Endothelial cell of umbilical vein (primary cell): ENCODE results near the gene PEMT. TPM values are rescaled to one million over a fixed set of nuclear protein-coding genes. Genes with fewer than 3 reads are reported as not detected.

Source experiments
- BruUV-seq: library from RNA; stranded (reverse); fragments of 400-500 nt; replicated peaks from 2 replicates; lab custom pipeline; 2021; lab: Mats Ljungman, UMichigan
- CTCF ChIA-PET: fragments of 300-600, 350-600 bp; sonication (Branson Sonifier 250); formaldehyde crosslinking; loops from one replicate; lab custom pipeline; 2021; ENCODE audit warnings: antibody characterized with exemption, inconsistent platforms; lab: Charles Lee
- POLR2A ChIA-PET: fragments of 300-600, 350-600 bp; sonication (Branson Sonifier 250); formaldehyde crosslinking; loops from one replicate; lab custom pipeline; 2021; ENCODE audit warnings: antibody characterized with exemption, inconsistent platforms; lab: Charles Lee
- DNase-seq: peaks from one replicate; pipeline ENCODE4 v3.0.0-alpha.2; 2011; ENCODE audit warnings: low read depth, low spot score
- FAIRE-seq: peaks from 2 replicates; lab custom pipeline; 2011; peaks lifted over from hg19 to GRCh38; lab: Jason Lieb, UNC
- H2AFZ ChIP-seq: 2 replicates; pipeline ENCODE4 v1.6.0; 2012; ENCODE audit warnings: low read depth, low read length, control low read depth, inconsistent platforms
- H3K27ac ChIP-seq: 2 replicates; pipeline ENCODE4 v1.5.1; 2011; ENCODE audit warnings: low read depth, mild to moderate bottlenecking, control low read depth, low read length, moderate library complexity; ENCODE audit not compliant: insufficient read depth
- H3K27me3 ChIP-seq, 2 experiments: 2 replicates each; pipeline versions ENCODE4 v1.6.0 to v1.6.1; 2011; ENCODE audit warnings: low read length in 2 of 2, mixed read lengths in 1 of 2; ENCODE audit not compliant: control insufficient read depth in 2 of 2, insufficient read depth in 2 of 2
- H3K36me3 ChIP-seq, 2 experiments: 2 replicates in 1 of 2; 3 replicates in 1 of 2; pipeline ENCODE4 v1.5.1; 2011; ENCODE audit warnings: low read length in 2 of 2, mild to moderate bottlenecking in 1 of 2, moderate library complexity in 1 of 2; ENCODE audit not compliant: control insufficient read depth in 2 of 2, insufficient read depth in 2 of 2; ENCODE audit errors: extremely low read depth in 1 of 2
- H3K4me1 ChIP-seq: 3 replicates; pipeline ENCODE4 v1.5.1; 2011; ENCODE audit warnings: mild to moderate bottlenecking, low read length; ENCODE audit not compliant: control insufficient read depth, insufficient read depth; ENCODE audit errors: extremely low read depth
- H3K4me2 ChIP-seq: 2 replicates; pipeline ENCODE4 v1.6.1; 2011; ENCODE audit warnings: low read length, control low read depth, mixed read lengths; ENCODE audit not compliant: insufficient read depth
- H3K4me3 ChIP-seq, 3 experiments: fragments of 200-600 bp in 1 of 3; sonication (generic), shearing (Covaris generic) in 1 of 3; replicated peaks in 1 of 3; 2 replicates each; pipeline ENCODE4 v1.5.1; 2011 to 2016; ENCODE audit warnings: control low read depth in 3 of 3, low read length in 3 of 3, mild to moderate bottlenecking in 2 of 3, inconsistent platforms in 1 of 3, low read depth in 1 of 3, moderate library complexity in 1 of 3; ENCODE audit not compliant: insufficient read depth in 1 of 3
- H3K79me2 ChIP-seq: 2 replicates; pipeline ENCODE4 v1.6.0; 2012; ENCODE audit warnings: low read length, inconsistent platforms; ENCODE audit not compliant: control insufficient read depth, insufficient read depth
- H3K9ac ChIP-seq: replicated peaks from 2 replicates; pipeline ENCODE3; 2011; ENCODE audit warnings: low read length, control low read depth; ENCODE audit not compliant: insufficient read depth; ENCODE audit errors: extremely low read depth
- H3K9me1 ChIP-seq: replicated peaks from 3 replicates; pipeline ENCODE4 v1.6.0; 2011; ENCODE audit warnings: mild to moderate bottlenecking, low read length; ENCODE audit not compliant: control insufficient read depth, insufficient read depth; ENCODE audit errors: extremely low read depth
- H3K9me3 ChIP-seq: replicated peaks from 2 replicates; pipeline ENCODE4 v1.5.1; 2012; ENCODE audit warnings: low read length, inconsistent platforms; ENCODE audit not compliant: control insufficient read depth, insufficient read depth
- H4K20me1 ChIP-seq: replicated peaks from 2 replicates; pipeline ENCODE3; 2011; ENCODE audit warnings: mild to moderate bottlenecking, low read length; ENCODE audit not compliant: control insufficient read depth, insufficient read depth; ENCODE audit errors: extremely low read depth
- EZH2 ChIP-seq: IDR thresholded peaks from 2 replicates; pipeline ENCODE4 v1.6.1; 2012; ENCODE audit warnings: borderline replicate concordance, low read depth, mild to moderate bottlenecking, moderate library complexity, low read length, inconsistent platforms; ENCODE audit not compliant: severe bottlenecking
- FOS ChIP-seq: IDR thresholded peaks from 2 replicates; pipeline ENCODE4 v1.6.1; 2011; ENCODE audit warnings: mild to moderate bottlenecking, low read length, moderate library complexity, borderline replicate concordance; ENCODE audit not compliant: insufficient read depth
- JUN ChIP-seq: IDR thresholded peaks from 2 replicates; pipeline ENCODE4 v1.6.1; 2011; ENCODE audit warnings: borderline replicate concordance, low read depth; ENCODE audit not compliant: insufficient read length, insufficient read depth
- MYC ChIP-seq: IDR thresholded peaks from one replicate; pipeline ENCODE4 v1.6.1; 2011; ENCODE audit warnings: mild to moderate bottlenecking, low read depth, low read length
- POLR2A ChIP-seq: IDR thresholded peaks from 2 replicates; pipeline ENCODE4 v1.6.1; 2012; ENCODE audit warnings: low read depth, mild to moderate bottlenecking, control low read depth, low read length
- POLR2AphosphoS5 ChIP-seq: IDR thresholded peaks from 2 replicates; pipeline ENCODE4 v1.6.1; 2012; ENCODE audit warnings: low read depth, mild to moderate bottlenecking, control low read depth, low read length, moderate library complexity; ENCODE audit not compliant: insufficient read depth
- dilution Hi-C: fragments of 300-500 bp; cut with MboI; formaldehyde crosslinking; loops from one replicate; pipeline ENCODE4 v1.15.0; 2019; ENCODE audit warnings: low sequenced_read_pairs; ENCODE audit not compliant: extremely low pct_ligation_motif_present
- intact Hi-C: fragments of 100-400 bp; cut with micrococcal nuclease; formaldehyde crosslinking; loops from one replicate; pipeline ENCODE4 v1.10.0; 2022
- polyA plus RNA-seq, 4 experiments: library from polyadenylated mRNA; depleted of rRNA in 3 of 4; stranded (reverse) in 3 of 4; unstranded in 1 of 4; fragments of >200 nt; gene quantifications; 2 replicates each; pipeline versions ENCODE4 v1.2.1 to v1.2.3, GENCODE V29; 2011 to 2012; ENCODE audit warnings: missing spikeins in 1 of 4
- total RNA-seq: library from RNA; stranded (reverse); gene quantifications from 2 replicates; pipeline ENCODE4 v1.2.3, GENCODE V29; 2021
- TF ChIP-seq, protein P1 (sequence below), 2 donors: IDR thresholded peaks; 1 replicate in 1 of 2; 2 replicates in 1 of 2; pipeline ENCODE4 v1.5.1; 2011; ENCODE audit warnings: low read length in 2 of 2, mild to moderate bottlenecking in 2 of 2, moderate library complexity in 2 of 2, control low read depth in 1 of 2, inconsistent platforms in 1 of 2, low read depth in 1 of 2; ENCODE audit not compliant: insufficient read depth in 1 of 2; ENCODE audit errors: extremely low read depth in 1 of 2
- TF ChIP-seq, protein P2 (sequence below): IDR thresholded peaks from 2 replicates; pipeline ENCODE4 v1.6.1; 2011; ENCODE audit not compliant: insufficient read depth, insufficient read length

The PEMT gene
- total and polyA plus RNA-seq, 2 donors (not counting 3 experiments of a cell fraction or from before 2014, with no cell fraction given): 35.1 to 58.4 TPM

DNA sequence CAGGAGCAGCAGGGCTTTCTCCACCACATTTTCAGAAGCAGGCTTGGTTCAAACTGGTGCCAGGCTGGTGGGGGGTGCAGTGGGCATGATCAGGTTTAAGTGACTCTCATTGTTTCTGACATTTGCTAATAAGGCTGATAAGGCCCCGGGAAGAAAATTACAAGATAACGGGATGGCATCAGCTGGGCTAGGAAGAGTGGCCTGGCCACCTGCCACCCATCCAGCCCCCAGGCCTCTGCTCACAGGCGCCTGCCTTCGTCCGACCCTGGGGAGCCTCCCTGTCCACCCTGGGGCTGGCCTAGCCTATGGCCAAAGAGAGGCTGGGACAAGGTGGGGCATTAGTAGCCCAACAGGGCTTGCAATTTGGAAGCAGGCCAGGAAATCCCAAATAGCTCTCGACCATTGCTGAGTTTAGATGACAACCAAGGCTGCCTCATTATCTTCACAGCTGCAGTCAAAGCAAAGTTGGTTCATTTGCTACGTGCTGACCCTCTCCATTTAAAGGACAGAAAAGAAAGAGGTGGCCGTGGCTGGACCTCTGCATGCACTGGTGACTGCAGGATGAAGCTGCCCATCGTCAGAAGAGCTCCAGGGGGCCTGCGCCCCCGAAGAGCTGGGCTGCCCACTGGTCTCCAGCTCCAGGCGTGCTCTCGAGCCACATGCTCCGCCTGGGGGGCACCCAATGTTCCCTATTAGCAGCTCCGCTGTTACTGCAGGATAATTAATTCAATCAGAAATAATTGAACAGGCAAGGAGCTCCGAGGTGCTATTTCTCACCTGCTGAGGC, 44.9 kb downstream of the PEMT start:
- Histone ChIP-seq H3K4me2 (no peak overlapping the region), H3K27ac (no peak overlapping the region), H2AFZ (no peak overlapping the region), H3K9me1 (no peaks in the 10 kb centered on the region), H3K4me3 (no peak overlapping the region), H3K79me2 (no peaks in the 10 kb centered on the region), H3K36me3 (no peaks in the 10 kb centered on the region), H3K9ac (no peak overlapping the region), H4K20me1 (no peaks in the 10 kb centered on the region), H3K9me3 (no peaks in the 10 kb centered on the region), H3K27me3 (no peaks in the 10 kb centered on the region), H3K4me1 (no peaks in the 10 kb centered on the region)
- POLR2A ChIA-PET: interaction anchor here (0.8 kb wide), 1 partner anchor 50 kb away, joined by 3 read pairs; no protein-coding TSS in a partner anchor
- FAIRE-seq: no peak
- intact Hi-C loops: no loop called here
- no peak for DNase-seq
- CTCF ChIA-PET: interaction anchor here (0.5 to 1.3 kb wide), 3 partner anchors 22 to 40 kb away, joined by 3 to 4 read pairs (median 3); no protein-coding TSS in a partner anchor
- dilution Hi-C loops: no loop called here
- BruUV-seq: no TSS peak
- TF ChIP-seq, protein P1, sequence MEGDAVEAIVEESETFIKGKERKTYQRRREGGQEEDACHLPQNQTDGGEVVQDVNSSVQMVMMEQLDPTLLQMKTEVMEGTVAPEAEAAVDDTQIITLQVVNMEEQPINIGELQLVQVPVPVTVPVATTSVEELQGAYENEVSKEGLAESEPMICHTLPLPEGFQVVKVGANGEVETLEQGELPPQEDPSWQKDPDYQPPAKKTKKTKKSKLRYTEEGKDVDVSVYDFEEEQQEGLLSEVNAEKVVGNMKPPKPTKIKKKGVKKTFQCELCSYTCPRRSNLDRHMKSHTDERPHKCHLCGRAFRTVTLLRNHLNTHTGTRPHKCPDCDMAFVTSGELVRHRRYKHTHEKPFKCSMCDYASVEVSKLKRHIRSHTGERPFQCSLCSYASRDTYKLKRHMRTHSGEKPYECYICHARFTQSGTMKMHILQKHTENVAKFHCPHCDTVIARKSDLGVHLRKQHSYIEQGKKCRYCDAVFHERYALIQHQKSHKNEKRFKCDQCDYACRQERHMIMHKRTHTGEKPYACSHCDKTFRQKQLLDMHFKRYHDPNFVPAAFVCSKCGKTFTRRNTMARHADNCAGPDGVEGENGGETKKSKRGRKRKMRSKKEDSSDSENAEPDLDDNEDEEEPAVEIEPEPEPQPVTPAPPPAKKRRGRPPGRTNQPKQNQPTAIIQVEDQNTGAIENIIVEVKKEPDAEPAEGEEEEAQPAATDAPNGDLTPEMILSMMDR (IDR thresholded peaks at IDR 0.05; ENCODE audit: extremely low read depth in 1 of 2, insufficient read depth in 1 of 2, low read depth in 1 of 2, low read length in 2 of 2): no peak
- TF ChIP-seq MYC: no peak
- TF ChIP-seq JUN: no peak
- TF ChIP-seq, protein P2, sequence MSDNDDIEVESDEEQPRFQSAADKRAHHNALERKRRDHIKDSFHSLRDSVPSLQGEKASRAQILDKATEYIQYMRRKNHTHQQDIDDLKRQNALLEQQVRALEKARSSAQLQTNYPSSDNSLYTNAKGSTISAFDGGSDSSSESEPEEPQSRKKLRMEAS: no peak
- TF ChIP-seq FOS: no peak
- TF ChIP-seq POLR2AphosphoS5: no peak
- no peak for TF ChIP-seq POLR2A
- TF ChIP-seq EZH2: no peak
